Stimulated activated naive CD8-positive, alpha-beta T cell treated with anti-CD3 and anti-CD28 coated beads, Interleukin-15, Interleukin-2, amounts not matched to agents 100 ng/mL and 50 ng/mL, for 24 hours (primary cell): Measurements from ENCODE around the gene CHST9.
"Not testable (repeated sequence)": the region's sequence is repeated elsewhere in the genome, so short reads cannot be mapped to it uniquely, and the experiment has no call there.

Experiments
- H3K27ac Mint-ChIP-seq: one replicate; pipeline ENCODE4 v1.8.0; 2021; ENCODE audit warnings: mild to moderate bottlenecking, mixed read lengths
- H3K27me3 Mint-ChIP-seq: one replicate; pipeline ENCODE4 v1.8.0; 2021; ENCODE audit warnings: mixed read lengths
- H3K36me3 Mint-ChIP-seq: one replicate; pipeline ENCODE4 v1.8.0; 2021; ENCODE audit warnings: low read depth, mixed read lengths
- H3K4me1 Mint-ChIP-seq: one replicate; pipeline ENCODE4 v1.8.0; 2021; ENCODE audit warnings: low read depth, mixed read lengths
- H3K4me3 Mint-ChIP-seq: one replicate; pipeline ENCODE4 v1.8.0; 2021; ENCODE audit warnings: mild to moderate bottlenecking, mixed read lengths
- H3K9me3 Mint-ChIP-seq: one replicate; pipeline ENCODE4 v1.8.0; 2021; ENCODE audit warnings: mixed read lengths

The CHST9 gene

DNA sequence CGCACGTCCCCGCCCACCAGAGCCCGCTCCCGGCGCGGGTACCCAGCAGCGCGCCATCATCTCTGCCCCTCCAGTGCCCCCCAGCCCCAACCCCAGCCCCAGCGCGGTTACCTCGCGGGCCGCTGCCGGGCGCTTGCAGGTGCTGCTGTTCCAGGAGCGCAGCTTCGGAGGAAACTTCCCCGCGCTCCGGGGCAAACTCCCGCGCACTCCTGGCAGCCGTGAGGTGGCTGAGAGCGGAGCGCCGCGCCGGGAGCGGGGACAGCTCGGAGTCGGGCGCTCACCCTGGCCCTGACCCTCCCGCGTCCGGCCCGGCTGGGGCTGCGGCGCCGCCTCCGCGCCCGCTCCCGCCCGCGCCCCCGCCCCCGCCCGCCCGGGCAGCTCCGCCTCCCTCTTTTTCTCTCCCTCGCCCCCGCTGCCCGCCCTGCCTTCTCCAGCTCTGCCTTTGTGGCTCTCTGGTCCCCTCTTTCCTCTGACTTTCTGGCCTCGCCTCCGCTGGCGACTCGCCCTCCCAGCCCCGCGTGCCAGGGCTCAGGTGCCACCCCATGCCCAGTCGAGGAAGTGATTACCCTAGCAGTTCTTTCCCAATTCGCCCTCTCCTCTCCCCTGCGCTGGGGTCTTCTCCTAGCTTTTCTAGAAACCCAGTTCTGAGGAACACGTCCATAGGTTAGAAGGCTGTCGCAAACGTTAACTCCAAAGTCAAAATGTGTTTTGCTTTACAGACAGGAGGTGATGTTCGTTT is at the start of gene CHST9:
CHST9 (minus strand) TSS at position 284 of the 739 bp plus-strand sequence. CDS start 42,499 bp downstream, outside the sequence.
- Mint-ChIP-seq H3K27me3 (peaks cover 28% of the 10 kb centered on the region), H3K36me3 (no peaks in the 10 kb centered on the region), H3K27ac (no peak within 1 kb of the TSS), H3K4me1 (no peaks in the 10 kb centered on the region), H3K4me3 (no peak within 1 kb of the TSS), H3K9me3 (peaks cover 3% of the 10 kb centered on the region)

- not testable (repeated sequence) for H3K27ac Mint-ChIP-seq, H3K4me1 Mint-ChIP-seq, H3K36me3 Mint-ChIP-seq, H3K9me3 Mint-ChIP-seq, H3K4me3 Mint-ChIP-seq, H3K27me3 Mint-ChIP-seq
Measured at GRCh38 chr18:27232355-27232754, 47.2 kb upstream of the CHST9 start.

DNA sequence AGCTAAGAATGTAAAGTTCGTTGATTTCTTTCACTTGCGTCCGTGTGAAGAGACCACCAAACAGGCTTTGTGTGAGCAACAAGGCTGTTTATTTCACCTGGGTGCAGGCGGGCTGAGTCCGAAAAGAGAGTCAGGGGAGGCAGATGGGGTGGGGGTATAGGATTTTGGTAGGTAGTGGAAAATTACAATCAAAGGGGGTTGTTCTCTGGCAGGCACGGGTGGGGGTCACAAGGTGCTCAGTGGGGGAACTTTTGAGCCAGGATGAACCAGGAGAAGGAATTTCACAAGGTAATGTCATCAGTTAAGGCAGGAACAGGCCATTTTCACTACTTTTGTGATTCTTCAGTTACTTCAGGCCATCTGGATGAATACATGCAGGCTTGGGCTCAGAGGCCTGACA is 46.6 kb upstream of the CHST9 start:
- H3K27me3 Mint-ChIP-seq, H3K4me3 Mint-ChIP-seq, H3K4me1 Mint-ChIP-seq, H3K27ac Mint-ChIP-seq, H3K9me3 Mint-ChIP-seq, H3K36me3 Mint-ChIP-seq: not testable (repeated sequence)

GRCh38 chr18:27231221-27231620 is 46.1 kb upstream of the CHST9 start:
- not testable (repeated sequence) for H3K4me1 Mint-ChIP-seq, H3K27ac Mint-ChIP-seq, H3K36me3 Mint-ChIP-seq, H3K4me3 Mint-ChIP-seq, H3K27me3 Mint-ChIP-seq
- peaks cover 12% of the 10 kb centered on the region for H3K9me3 Mint-ChIP-seq

DNA sequence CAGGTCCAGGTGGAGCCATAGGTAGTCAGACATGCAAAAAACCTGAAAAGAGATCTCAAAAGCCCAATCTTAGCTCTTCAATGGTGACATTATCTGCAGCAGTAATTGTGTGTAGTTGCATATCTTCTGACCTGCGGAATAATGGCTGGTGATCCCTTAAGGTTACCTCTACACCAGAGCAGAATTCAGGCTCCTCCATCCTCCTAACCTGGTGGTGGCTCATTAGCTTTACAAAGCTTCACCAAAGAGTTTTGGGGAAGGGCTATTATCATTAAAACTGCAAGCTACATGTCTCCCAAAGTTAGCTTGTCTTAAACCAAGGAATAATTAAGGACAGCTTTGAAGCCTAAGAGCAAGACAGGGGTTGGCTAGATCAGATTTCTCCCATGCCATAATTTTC is 42.6 kb upstream of the CHST9 start:
- no peaks in the 10 kb centered on the region for H3K4me1 Mint-ChIP-seq
- no peak overlapping the region for H3K4me3 Mint-ChIP-seq
- H3K9me3 Mint-ChIP-seq = peaks cover 10% of the 10 kb centered on the region
- H3K36me3 Mint-ChIP-seq = no peaks in the 10 kb centered on the region
- no peaks in the 10 kb centered on the region for H3K27me3 Mint-ChIP-seq
- H3K27ac Mint-ChIP-seq = no peak overlapping the region

GRCh38 chr18:27226556-27227075 is 41.5 kb upstream of the CHST9 start:
- Mint-ChIP-seq H3K9me3 (peaks cover 10% of the 10 kb centered on the region), H3K4me1 (no peaks in the 10 kb centered on the region), H3K4me3 (no peak overlapping the region), H3K27me3 (no peaks in the 10 kb centered on the region), H3K36me3 (no peaks in the 10 kb centered on the region), H3K27ac (no peak overlapping the region)

DNA sequence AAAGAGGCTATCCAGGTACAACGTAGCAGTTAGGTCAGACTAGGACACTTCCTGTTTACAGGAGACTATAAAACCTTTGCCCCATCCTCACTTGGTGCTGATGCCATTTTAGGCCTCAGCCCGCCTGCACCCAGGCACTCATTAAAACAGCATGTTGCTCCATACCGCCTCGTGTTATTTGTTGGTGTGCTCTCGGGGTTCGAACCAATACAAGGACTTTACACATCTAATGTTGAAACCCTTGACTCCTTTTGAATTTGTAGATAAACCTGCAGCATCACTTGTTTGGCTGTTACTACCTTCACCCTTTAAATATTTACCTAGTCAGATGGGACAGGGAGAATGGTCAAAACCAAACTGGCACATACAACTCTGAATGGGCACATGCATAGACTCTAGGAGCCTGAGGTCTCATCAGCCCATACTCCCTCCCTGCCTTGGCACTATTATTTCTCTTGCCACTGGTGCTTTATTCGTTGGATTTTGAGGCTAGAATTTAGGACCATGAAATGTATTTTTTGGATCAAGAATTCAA is 40.9 kb upstream of the CHST9 start:
- Mint-ChIP-seq H3K9me3 (peaks cover 10% of the 10 kb centered on the region), H3K4me1 (no peaks in the 10 kb centered on the region), H3K27ac (no peak overlapping the region), H3K4me3 (no peak overlapping the region), H3K27me3 (no peaks in the 10 kb centered on the region), H3K36me3 (no peaks in the 10 kb centered on the region)

GRCh38 chr18:27223526-27224291 is 38.6 kb upstream of the CHST9 start:
- Mint-ChIP-seq H3K4me3 (no peak overlapping the region), H3K27me3 (no peaks in the 10 kb centered on the region), H3K27ac (no peak overlapping the region), H3K36me3 (no peaks in the 10 kb centered on the region), H3K9me3 (peaks cover 10% of the 10 kb centered on the region), H3K4me1 (no peaks in the 10 kb centered on the region)

DNA sequence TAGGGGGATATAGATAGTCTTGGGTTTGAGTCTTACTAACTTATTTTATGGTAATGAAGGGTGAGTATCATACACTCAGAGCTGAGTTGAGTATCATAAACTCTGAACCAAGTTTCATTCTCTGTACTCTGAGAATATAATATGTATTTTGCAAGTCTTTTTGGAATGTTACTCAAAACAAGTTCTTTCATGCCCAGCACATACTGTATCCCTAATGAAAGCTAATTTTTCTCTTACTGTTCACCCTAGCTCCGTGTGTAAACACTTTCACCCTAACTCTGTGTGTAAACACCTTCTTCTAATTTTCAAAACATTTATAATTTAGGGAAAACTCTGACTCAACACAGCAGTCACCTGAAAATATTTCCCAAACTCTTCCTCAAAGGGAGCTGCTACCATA is 29.7 kb upstream of the CHST9 start:
- Mint-ChIP-seq H3K27ac (no peak overlapping the region), H3K4me1 (no peaks in the 10 kb centered on the region), H3K36me3 (no peaks in the 10 kb centered on the region), H3K9me3 (peaks cover 9% of the 10 kb centered on the region), H3K27me3 (no peaks in the 10 kb centered on the region), H3K4me3 (no peak overlapping the region)

GRCh38 chr18:27213123-27213717 is 28.1 kb upstream of the CHST9 start:
- Mint-ChIP-seq H3K9me3 (peaks cover 9% of the 10 kb centered on the region), H3K27me3 (no peaks in the 10 kb centered on the region)

DNA sequence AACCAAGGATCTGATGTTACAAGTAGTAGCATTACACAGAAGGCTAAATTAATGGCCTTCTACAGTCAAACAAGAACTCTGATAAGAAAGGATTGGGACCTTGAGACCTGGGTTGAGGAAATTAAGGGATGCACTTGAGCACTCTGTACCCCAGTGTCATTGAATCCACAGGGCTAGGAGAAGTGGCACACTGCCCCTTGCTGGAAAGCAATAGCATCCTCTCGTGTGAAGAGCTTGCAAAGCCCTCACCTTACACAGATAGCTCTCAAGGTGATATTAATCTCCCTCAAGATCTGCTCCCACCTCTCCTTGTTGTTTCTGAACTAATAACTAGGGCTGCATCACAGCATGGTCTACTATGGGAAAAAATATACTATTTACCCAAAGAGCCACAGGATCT is 26.5 kb upstream of the CHST9 start:
- Mint-ChIP-seq H3K36me3 (no peaks in the 10 kb centered on the region), H3K4me3 (no peak overlapping the region), H3K4me1 (no peaks in the 10 kb centered on the region), H3K27me3 (no peaks in the 10 kb centered on the region), H3K27ac (no peak overlapping the region), H3K9me3 (peaks cover 9% of the 10 kb centered on the region)

More at GRCh38 chr18:27213123-27213717, 28.1 kb upstream of the CHST9 start:
- Mint-ChIP-seq H3K27ac (no peak overlapping the region), H3K4me1 (no peaks in the 10 kb centered on the region), H3K4me3 (no peak overlapping the region), H3K36me3 (no peaks in the 10 kb centered on the region)

- H3K27ac Mint-ChIP-seq = no peak overlapping the region
- H3K4me1 Mint-ChIP-seq = no peaks in the 10 kb centered on the region
- H3K27me3 Mint-ChIP-seq = no peaks in the 10 kb centered on the region
- no peaks in the 10 kb centered on the region for H3K36me3 Mint-ChIP-seq
- H3K4me3 Mint-ChIP-seq = no peak overlapping the region
- H3K9me3 Mint-ChIP-seq = no peaks in the 10 kb centered on the region
Measured at GRCh38 chr18:27206411-27206810, 21.3 kb upstream of the CHST9 start.

DNA sequence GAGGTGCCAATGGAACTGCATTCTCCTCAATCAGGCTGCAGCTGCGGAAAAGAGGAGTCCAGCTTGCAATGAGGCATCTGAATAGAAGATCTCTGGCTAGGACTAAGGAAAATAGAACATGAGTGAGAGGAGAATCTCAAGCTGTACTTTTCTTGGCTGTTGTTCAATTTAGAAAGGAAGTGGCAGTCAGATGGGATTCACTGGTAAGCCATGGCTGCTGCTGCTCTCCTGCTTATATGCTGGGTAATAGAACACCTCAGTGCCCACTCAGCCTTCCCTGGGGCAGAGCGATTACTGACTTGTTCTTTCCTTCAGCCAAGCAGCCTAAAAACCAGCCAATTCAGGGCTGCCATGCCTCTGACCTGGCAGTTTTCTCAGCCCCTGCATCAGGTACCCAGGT is 17.6 kb upstream of the CHST9 start:
- peaks cover 2% of the 10 kb centered on the region for H3K9me3 Mint-ChIP-seq
- H3K36me3 Mint-ChIP-seq = no peaks in the 10 kb centered on the region
- no peaks in the 10 kb centered on the region for H3K27me3 Mint-ChIP-seq
- no peak overlapping the region for H3K4me3 Mint-ChIP-seq
- no peak overlapping the region for H3K27ac Mint-ChIP-seq
- H3K4me1 Mint-ChIP-seq = no peaks in the 10 kb centered on the region

GRCh38 chr18:27198036-27198435 is 12.9 kb upstream of the CHST9 start:
- Mint-ChIP-seq H3K36me3 (no peaks in the 10 kb centered on the region), H3K27ac (no peak overlapping the region), H3K9me3 (peaks cover 13% of the 10 kb centered on the region), H3K27me3 (no peaks in the 10 kb centered on the region), H3K4me3 (no peak overlapping the region), H3K4me1 (no peaks in the 10 kb centered on the region)

DNA sequence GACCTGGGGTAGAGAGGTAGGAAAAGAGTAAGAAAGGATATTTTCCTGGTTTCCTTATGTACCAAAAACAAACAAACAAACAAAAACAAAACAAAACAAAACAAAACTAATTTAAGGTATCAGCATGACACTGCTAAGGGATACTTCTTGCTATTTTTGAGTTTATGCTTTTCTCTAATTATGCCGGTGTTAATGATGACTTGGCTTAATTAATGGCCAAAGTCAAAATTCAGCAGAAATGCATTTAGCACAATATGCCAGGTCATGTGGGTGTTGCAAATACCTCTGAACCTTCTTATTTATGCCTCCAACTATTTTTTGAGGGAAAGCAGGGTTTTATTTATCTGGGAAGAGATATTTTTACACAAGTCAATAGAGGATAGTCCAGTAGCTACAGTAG is 3.2 kb upstream of the CHST9 start:
- Mint-ChIP-seq H3K36me3 (no peaks in the 10 kb centered on the region), H3K9me3 (peaks cover 10% of the 10 kb centered on the region), H3K27me3 (peaks cover 22% of the 10 kb centered on the region), H3K4me3 (no peak overlapping the region), H3K4me1 (no peaks in the 10 kb centered on the region), H3K27ac (no peak overlapping the region)
